ENCODE data around the gene ALKBH3.

Gene ALKBH3

DNA sequence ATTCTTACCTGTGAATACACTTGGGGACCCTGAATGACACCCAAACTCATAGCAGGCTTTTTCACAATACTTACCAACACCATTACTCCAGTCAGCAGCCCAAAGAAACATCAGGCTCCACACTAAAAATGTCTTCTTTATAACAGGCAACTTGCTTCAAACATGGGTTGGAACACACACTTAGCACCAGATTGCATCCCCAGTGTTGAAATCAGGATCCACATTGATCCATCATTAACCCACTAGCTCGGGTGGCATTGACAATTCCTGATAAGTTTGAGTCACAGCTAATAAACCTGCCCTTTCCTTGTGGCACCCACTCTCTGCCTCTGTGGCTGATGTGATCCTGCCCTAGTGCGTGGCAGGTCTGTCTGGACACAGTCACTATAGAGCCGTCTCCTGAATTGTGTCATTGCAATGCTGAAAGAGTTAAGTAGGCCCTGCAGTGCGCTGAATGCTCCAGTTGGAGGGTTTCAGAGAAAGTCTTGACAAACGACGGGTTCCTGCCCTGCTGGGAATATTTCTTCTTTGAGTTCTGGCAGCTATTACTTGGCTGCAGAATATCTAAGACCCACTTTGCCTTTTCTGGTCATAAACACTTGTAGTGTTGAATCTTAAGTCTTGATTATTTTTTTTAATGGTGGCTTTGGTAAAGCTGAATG, 42.2 kb downstream of the ALKBH3 start:
- no peaks in the 10 kb centered on the region for H3K27me3 ChIP-seq (ENCODE audit: control insufficient read depth, insufficient read depth, low read length)
- no peaks in the 10 kb centered on the region for H3K9me3 ChIP-seq (ENCODE audit: control insufficient read depth, insufficient read depth, low read length)
- H3K4me3 ChIP-seq (ENCODE audit: low read depth, low read length): no peak overlapping the region
- H3K9ac ChIP-seq (ENCODE audit: low read depth, low read length): no peak overlapping the region
- H3K4me1 ChIP-seq (ENCODE audit: control insufficient read depth, insufficient read depth, low read length): peaks cover 46% of the 10 kb centered on the region
- H3K27ac ChIP-seq (ENCODE audit: low read depth, low read length): no peak overlapping the region
- peaks cover 5% of the 10 kb centered on the region; the same call in 1 of the 2 replicates for H3K36me3 ChIP-seq (ENCODE audit: control insufficient read depth, insufficient read depth, low read length)

DNA sequence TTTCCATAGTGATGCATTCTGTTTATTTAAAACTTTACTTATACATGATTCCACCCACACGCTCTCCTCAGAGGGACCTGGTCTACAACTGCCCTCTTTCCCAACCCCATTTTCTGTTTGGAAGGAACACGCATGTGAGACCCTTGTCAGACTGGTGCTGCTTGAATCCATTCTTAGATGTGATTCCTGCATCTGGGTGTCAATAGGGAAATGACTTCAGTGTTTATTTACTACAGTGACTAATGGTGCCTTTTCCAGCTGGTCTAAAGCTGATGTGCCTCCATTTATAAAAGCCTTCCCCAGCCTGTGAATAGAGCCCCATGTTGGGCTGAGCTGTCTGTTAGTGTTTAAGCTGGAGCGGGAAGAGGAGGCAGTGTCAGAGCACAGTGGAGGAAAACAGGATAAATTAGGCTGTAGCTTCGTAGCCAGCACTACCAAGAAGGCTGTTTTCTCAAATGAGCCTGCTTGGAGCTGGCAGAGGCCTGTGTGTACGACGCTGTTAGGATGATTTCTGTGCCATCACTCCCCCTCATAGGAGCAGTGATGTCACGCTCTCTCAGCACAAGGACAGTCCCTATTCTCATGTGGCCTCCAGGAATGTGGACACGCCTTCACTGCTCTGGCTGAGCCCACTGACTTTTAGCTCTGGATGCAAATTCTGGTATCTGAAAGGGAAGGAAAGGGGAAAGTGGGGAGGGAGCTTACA, 42.9 kb downstream of the ALKBH3 start:
- Histone ChIP-seq H3K9ac (ENCODE audit: low read depth, low read length) (no peak overlapping the region), H3K27me3 (ENCODE audit: control insufficient read depth, insufficient read depth, low read length) (no peaks in the 10 kb centered on the region), H3K27ac (ENCODE audit: low read depth, low read length) (peak overlapping the region; percentile 68)

DNA sequence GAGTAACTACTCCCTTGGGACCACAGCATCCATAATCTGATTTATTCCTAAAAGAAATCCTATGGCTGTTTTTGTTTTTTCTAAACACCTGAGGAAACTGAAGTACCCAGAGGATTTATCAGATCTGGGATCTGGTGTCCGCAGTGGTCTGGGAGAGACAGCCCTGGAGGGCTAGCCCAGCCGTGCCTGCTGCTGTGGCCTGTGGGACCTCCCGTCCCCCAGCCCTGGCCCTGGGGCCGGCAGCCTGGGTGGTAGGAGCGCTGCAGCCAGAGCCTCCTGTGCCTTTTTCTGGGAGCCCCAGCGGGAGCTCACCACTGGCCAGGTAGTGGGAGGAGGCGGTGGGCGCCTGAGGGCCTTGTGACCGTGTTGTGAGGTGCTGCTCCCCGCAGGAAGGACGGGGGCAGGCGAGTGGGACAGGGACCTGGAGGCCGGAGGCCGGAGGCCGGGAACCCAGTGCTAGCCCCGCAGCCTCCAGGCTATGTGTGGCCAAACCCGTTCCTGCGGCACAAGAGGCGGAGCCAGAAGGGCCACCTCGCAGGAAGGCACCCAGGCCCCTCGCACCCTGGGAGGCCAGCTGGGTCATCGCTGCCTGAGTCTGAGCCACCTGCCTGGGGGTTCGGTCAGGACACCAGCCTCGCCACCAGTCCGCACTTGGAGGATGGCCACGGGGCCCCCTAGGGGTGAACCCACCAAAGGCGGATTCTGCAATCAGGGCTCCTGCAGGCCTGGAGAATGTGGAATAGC, 43.7 kb downstream of the ALKBH3 start:
- peak overlapping the region; percentile 68 for H3K27ac ChIP-seq (ENCODE audit: low read depth, low read length)
- no peaks in the 10 kb centered on the region for H3K9me3 ChIP-seq (ENCODE audit: control insufficient read depth, insufficient read depth, low read length)
- no peaks in the 10 kb centered on the region for H3K27me3 ChIP-seq (ENCODE audit: control insufficient read depth, insufficient read depth, low read length)
- H3K4me3 ChIP-seq (ENCODE audit: low read depth, low read length): no peak overlapping the region
- peaks cover 48% of the 10 kb centered on the region for H3K4me1 ChIP-seq (ENCODE audit: control insufficient read depth, insufficient read depth, low read length)
- H3K9ac ChIP-seq (ENCODE audit: low read depth, low read length): no peak overlapping the region
- H3K36me3 ChIP-seq (ENCODE audit: control insufficient read depth, insufficient read depth, low read length): no peaks in the 10 kb centered on the region

More for the DNA sequence above, 42.9 kb downstream of the ALKBH3 start:
- Histone ChIP-seq H3K36me3 (ENCODE audit: control insufficient read depth, insufficient read depth, low read length) (peaks cover 5% of the 10 kb centered on the region; the same call in 1 of the 2 replicates), H3K4me3 (ENCODE audit: low read depth, low read length) (no peak overlapping the region), H3K4me1 (ENCODE audit: control insufficient read depth, insufficient read depth, low read length) (peaks cover 48% of the 10 kb centered on the region), H3K9me3 (ENCODE audit: control insufficient read depth, insufficient read depth, low read length) (no peaks in the 10 kb centered on the region)

DNA sequence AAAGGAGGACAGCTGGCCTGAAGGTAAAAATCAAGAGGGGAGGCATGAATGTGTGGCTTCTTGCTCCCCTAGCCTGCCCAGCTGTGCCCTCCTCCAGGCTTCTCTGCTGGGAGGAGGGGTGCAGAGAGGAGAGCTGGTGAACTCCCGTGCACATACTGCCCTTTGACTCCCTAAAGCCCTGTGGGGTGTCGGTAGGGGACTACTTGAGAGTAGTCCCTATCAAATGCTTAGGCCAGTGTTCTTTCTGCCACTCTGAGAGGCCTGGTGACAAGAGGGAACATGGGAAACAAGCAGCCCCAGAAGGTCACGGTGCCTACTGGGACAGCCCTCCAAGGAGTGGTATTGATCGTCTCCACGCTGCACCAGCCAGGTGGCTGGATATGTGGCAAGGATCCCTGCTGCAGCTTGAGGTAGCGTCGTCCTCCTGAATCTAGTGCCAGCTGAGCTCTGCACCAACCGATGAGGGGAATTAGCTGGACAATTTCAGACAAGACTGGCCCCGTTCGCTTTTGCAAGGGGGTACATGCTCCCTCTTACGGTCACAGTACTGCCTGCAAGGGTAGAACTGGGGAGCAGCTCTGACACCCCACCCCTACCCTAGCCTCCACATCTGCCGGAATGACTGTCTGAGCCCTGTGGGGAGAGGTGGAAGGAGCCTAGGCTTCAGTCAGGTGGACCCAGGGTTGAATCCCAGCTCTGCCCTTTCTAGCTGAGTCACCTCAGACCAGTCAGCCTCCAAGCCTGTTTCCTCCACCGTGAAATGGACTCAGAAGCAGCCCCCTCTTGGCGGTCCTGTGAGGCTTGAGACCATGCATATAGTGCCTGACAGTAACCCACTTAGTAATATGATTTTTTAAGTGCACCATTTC, 44.7 kb downstream of the ALKBH3 start:
- no peak overlapping the region for H3K9ac ChIP-seq (ENCODE audit: low read depth, low read length)

DNA sequence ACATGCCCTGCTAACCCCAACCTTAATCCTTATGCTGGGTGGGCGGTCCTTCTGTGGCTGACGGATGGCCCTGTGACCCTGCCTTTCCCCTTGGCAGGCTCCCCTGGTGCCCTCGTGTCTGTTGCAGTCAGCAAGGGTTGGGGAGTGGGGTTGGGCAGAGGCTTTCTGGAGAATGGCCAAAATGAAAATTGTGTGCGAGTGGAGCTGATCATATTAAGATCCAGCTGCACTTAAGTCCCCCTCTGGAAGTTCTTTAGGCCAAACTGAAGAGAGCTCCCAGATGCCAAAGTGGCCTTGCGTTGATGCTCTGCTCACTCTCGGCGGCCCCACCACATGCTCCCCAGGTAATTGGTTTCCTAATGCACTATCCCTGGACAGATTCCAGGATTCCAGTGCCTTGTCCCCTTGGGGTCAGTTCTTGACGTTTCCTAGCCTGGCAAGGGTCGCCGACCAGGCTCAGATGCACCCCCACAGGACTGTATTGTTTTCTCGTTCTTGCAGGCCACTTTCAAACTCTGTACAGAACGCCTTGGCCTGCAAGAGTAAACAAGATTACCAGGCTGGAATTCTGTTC, 45.4 kb downstream of the ALKBH3 start:
- H3K4me1 ChIP-seq (ENCODE audit: control insufficient read depth, insufficient read depth, low read length): peaks cover 37% of the 10 kb centered on the region
- no peak overlapping the region for H3K27ac ChIP-seq (ENCODE audit: low read depth, low read length)
- H3K9ac ChIP-seq (ENCODE audit: low read depth, low read length): no peak overlapping the region
- no peaks in the 10 kb centered on the region for H3K27me3 ChIP-seq (ENCODE audit: control insufficient read depth, insufficient read depth, low read length)
- no peaks in the 10 kb centered on the region for H3K36me3 ChIP-seq (ENCODE audit: control insufficient read depth, insufficient read depth, low read length)
- H3K9me3 ChIP-seq (ENCODE audit: control insufficient read depth, insufficient read depth, low read length): no peaks in the 10 kb centered on the region
- no peak overlapping the region for H3K4me3 ChIP-seq (ENCODE audit: low read depth, low read length)

More for the DNA sequence above, 44.7 kb downstream of the ALKBH3 start:
- no peaks in the 10 kb centered on the region for H3K9me3 ChIP-seq (ENCODE audit: control insufficient read depth, insufficient read depth, low read length)
- no peak overlapping the region for H3K4me3 ChIP-seq (ENCODE audit: low read depth, low read length)
- H3K27ac ChIP-seq (ENCODE audit: low read depth, low read length): no peak overlapping the region
- H3K27me3 ChIP-seq (ENCODE audit: control insufficient read depth, insufficient read depth, low read length): no peaks in the 10 kb centered on the region
- H3K4me1 ChIP-seq (ENCODE audit: control insufficient read depth, insufficient read depth, low read length): peaks cover 42% of the 10 kb centered on the region
- H3K36me3 ChIP-seq (ENCODE audit: control insufficient read depth, insufficient read depth, low read length): no peaks in the 10 kb centered on the region

DNA sequence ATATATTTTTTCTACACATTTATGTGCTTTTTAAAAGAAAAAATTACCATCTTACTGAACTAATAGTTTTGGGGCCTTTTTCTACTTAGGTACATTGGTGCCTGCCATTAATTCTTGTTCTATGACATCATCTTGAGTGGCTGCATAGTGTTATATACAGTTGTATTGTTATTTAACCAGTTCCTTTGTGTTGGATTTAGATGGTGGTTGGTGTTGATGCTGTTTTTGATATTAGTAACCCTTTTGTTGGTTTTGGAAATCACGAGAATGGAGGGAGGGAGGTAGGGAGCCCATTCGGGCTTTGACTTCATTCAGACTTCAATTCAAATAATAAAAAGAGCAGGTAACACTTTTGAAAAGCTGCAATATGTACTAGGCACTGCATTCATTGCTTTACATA, 46.4 kb downstream of the ALKBH3 start:
- Histone ChIP-seq H3K4me3 (ENCODE audit: low read depth, low read length) (no peak overlapping the region), H3K27me3 (ENCODE audit: control insufficient read depth, insufficient read depth, low read length) (no peaks in the 10 kb centered on the region), H3K4me1 (ENCODE audit: control insufficient read depth, insufficient read depth, low read length) (peaks cover 37% of the 10 kb centered on the region), H3K36me3 (ENCODE audit: control insufficient read depth, insufficient read depth, low read length) (no peaks in the 10 kb centered on the region), H3K27ac (ENCODE audit: low read depth, low read length) (peak overlapping the region; percentile 56), H3K9me3 (ENCODE audit: control insufficient read depth, insufficient read depth, low read length) (no peaks in the 10 kb centered on the region), H3K9ac (ENCODE audit: low read depth, low read length) (no peak overlapping the region; the same call in 1 of the 2 replicates)

DNA sequence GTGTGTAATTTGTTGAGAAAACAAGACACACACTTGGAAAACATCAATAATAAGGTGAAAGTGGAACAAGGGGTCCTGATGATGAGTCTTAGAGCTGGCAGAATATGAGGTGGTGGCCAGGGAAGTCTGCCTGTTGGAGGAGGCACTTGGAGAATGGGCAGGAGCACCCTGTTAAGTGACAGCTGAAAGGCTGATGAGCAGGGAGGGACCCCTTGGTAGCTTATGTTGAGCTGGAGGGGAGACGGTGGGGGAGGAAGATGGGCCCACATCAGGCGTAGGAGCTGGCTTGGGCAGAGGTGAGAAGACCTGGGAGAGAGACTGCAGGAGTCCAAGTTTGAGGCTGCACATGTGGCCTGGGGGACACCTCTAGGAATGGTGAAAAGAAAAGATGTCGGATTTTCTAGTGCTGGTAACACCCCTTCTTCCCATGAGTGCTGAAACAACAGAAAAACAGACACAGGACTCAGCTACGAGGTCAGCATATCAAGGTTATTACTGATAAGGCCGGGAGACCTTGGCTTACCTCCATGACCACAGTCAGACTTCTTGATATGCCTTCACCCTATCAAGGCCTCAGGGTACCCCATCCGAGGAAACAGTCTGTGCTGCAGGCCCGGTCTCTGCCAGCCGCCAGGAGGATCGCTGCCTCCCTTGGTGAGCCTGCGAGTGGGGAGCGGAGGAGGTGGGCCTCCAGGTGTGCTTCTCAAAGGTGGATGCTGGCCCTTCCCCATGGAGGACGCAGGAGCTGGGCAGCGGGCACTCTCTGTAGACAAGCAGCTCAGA, 47.5 kb downstream of the ALKBH3 start:
- Histone ChIP-seq H3K9me3 (ENCODE audit: control insufficient read depth, insufficient read depth, low read length) (no peaks in the 10 kb centered on the region), H3K36me3 (ENCODE audit: control insufficient read depth, insufficient read depth, low read length) (no peaks in the 10 kb centered on the region), H3K27ac (ENCODE audit: low read depth, low read length) (no peak overlapping the region), H3K4me3 (ENCODE audit: low read depth, low read length) (no peak overlapping the region), H3K4me1 (ENCODE audit: control insufficient read depth, insufficient read depth, low read length) (peaks cover 37% of the 10 kb centered on the region), H3K27me3 (ENCODE audit: control insufficient read depth, insufficient read depth, low read length) (no peaks in the 10 kb centered on the region), H3K9ac (ENCODE audit: low read depth, low read length) (no peak overlapping the region)

DNA sequence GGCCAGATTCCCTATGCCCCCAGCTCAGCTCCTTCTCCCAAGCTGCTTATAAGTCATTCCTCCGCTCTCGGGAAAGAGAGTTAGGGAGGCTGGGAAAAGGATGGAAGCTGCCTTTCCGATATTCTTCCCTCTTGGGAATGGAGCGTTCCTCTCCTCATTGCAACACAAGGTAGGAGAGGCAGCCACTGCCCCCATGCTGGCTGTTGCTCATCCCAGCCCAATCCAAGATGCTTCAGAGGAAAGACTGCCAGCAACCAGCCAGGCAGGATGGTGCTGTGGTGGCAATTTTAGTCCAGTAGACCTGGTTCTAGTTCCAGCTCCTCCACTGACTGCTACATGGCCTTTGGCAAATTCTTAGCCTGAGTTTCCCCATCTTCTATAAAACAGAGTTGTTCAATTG, 48.1 kb downstream of the ALKBH3 start:
- Histone ChIP-seq H3K9me3 (ENCODE audit: control insufficient read depth, insufficient read depth, low read length) (no peaks in the 10 kb centered on the region), H3K36me3 (ENCODE audit: control insufficient read depth, insufficient read depth, low read length) (no peaks in the 10 kb centered on the region), H3K4me3 (ENCODE audit: low read depth, low read length) (no peak overlapping the region), H3K4me1 (ENCODE audit: control insufficient read depth, insufficient read depth, low read length) (peaks cover 38% of the 10 kb centered on the region), H3K27ac (ENCODE audit: low read depth, low read length) (no peak overlapping the region), H3K27me3 (ENCODE audit: control insufficient read depth, insufficient read depth, low read length) (no peaks in the 10 kb centered on the region), H3K9ac (ENCODE audit: low read depth, low read length) (no peak overlapping the region)

DNA sequence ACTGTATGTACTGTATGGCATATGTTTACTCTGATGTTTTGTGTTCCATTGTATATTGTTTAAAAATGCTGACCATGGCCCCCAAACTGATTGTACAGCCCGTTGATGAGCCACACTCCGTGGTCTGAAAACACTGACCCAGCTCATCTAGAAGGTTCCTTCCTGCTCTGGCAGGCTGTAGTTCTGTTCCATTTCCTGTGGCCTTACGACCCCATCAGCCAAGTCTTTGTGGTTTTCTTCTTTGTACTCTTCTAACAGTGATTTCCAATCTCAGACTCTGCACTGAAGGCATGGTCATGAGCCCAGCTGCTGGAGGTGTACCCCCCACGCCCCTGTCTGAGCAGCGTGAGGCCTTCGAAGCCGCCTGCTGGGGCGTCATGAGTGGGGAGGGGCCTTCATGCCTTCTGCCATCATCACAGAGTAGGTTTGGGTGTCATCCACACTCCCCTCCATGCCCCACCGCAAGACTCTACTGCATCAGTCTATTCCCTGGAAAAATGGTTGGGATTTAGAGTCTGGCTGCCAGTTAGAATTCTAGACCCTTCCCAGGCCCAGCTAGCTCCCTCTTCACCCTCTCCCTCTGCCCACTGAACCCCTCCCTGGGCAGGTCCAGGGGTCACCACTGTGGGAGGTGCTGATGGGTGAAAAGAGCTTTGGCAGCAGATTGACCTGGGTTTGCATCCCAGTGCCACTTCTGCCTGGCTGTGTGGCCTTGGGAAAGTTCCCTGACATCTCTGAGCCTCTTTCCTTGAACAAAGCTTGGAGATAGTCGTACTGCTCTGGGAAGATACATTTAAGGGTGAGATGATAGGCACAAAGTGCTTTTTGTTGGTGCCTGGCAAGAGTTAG, 50.5 kb downstream of the ALKBH3 start:
- H3K36me3 ChIP-seq (ENCODE audit: control insufficient read depth, insufficient read depth, low read length): no peaks in the 10 kb centered on the region
- H3K4me3 ChIP-seq (ENCODE audit: low read depth, low read length): no peak overlapping the region
- no peak overlapping the region for H3K27ac ChIP-seq (ENCODE audit: low read depth, low read length)
- H3K4me1 ChIP-seq (ENCODE audit: control insufficient read depth, insufficient read depth, low read length): peaks cover 27% of the 10 kb centered on the region
- no peak overlapping the region for H3K9ac ChIP-seq (ENCODE audit: low read depth, low read length)
- H3K9me3 ChIP-seq (ENCODE audit: control insufficient read depth, insufficient read depth, low read length): no peaks in the 10 kb centered on the region
- no peaks in the 10 kb centered on the region for H3K27me3 ChIP-seq (ENCODE audit: control insufficient read depth, insufficient read depth, low read length)

All from HUES48 (cell line).